Superior temporal gyrus (tissue), 1 donor: Measurements from ENCODE around the gene KRTAP12-4.
"Not testable (repeated sequence)": the region's sequence is repeated elsewhere in the genome, so short reads cannot be mapped to it uniquely, and the experiment has no call there.

Experiments used
- DNase-seq: peaks from one replicate; pipeline ENCODE4 v3.0.0-alpha.2; 2016; ENCODE audit errors: extremely low spot score

The KRTAP12-4 gene

GRCh38 chr21:44686843-44687561, 32.5 kb upstream of the KRTAP12-4 start:
- DNase-seq, result no peak

DNA sequence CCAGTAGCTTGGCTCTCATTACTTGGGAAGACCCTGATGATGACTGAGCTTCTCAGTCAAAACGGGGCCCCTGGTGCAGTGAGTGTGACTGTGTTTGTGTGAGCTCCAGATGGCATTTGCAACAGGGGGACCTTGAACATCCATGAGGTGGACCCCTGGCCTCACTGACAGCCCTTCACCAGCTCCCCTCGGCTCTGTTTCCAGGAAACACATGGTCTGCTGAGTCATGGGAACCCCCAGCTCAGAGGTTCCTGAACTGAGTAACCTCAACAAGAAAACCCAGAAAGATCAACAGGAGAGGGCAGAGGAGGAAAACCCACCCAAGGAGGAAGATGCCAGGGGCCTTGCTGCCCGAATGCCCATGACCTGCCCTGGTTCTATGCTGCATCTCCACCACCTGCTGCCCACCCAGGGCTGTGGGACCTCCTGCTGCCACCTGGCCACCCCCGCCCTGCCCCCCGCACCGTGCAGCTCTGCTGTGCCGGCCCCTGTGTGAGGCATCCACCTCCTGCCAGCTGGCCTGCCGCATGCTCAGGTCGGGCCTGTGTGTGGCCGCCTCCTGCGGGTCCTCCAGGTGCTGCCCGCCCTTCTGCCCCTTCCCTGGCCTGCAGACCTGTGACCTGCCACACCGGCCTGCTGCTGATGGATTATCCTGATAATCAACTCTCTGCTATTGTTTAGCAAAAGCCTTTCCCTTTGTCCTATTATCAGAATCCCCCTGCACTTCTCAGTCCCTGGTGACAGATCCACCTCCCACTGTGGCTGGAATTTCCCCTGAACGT, 31.7 kb upstream of the KRTAP12-4 start:
- no peak for DNase-seq

- DNase-seq, result not testable (repeated sequence)
These were observed 30.6 kb upstream of the KRTAP12-4 start for GRCh38 chr21:44685050-44685449.

- no peak for DNase-seq
These were observed 30.0 kb upstream of the KRTAP12-4 start for GRCh38 chr21:44684483-44684882.

DNA sequence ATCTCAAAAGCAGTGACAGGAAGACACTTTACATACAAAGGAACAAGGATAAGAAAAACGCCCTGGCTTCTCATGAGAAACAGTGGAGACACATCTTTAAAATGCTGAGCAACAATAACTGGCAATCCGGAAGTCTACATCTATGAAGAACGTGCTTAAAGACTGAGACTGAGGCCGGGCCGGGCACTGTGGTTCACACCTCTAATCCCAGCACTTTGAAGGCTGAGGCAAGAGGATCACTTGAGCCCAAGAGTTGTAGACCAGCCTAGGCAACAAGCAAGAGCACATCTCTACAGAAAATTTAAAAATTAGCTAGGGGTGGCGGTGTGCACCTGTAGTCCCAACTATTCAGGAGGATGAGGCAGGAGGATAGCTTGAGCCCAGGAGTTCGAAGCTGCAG, 29.6 kb upstream of the KRTAP12-4 start:
- DNase-seq, result no peak

DNA sequence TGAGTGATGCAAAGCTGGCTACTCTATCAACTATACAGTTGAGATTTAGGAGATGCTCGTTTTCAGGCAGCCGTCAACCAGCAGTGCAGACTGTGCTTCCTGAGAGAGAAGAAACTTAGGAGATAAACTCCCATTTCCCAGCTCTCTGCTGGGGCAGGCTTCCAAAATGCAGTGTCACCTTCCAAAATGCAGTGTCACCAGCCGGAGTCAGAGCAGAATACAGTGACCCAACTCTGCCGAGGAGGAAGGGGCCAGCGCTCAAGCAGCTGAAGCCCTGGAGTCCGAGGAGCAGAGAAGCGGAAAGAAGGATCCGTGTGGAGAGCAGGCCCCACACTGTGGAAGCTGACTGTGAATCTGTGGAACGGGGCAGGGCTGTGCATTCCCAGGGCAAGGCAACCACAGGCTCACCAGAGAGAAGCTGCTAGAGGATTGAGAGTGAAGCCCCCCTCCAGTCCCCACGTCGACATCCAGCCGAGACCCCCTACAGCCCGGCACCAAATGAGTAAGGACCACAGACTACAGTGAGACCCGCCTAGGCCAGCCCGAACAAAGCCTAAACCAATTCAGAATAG, 28.2 kb upstream of the KRTAP12-4 start:
- no peak for DNase-seq

DNA sequence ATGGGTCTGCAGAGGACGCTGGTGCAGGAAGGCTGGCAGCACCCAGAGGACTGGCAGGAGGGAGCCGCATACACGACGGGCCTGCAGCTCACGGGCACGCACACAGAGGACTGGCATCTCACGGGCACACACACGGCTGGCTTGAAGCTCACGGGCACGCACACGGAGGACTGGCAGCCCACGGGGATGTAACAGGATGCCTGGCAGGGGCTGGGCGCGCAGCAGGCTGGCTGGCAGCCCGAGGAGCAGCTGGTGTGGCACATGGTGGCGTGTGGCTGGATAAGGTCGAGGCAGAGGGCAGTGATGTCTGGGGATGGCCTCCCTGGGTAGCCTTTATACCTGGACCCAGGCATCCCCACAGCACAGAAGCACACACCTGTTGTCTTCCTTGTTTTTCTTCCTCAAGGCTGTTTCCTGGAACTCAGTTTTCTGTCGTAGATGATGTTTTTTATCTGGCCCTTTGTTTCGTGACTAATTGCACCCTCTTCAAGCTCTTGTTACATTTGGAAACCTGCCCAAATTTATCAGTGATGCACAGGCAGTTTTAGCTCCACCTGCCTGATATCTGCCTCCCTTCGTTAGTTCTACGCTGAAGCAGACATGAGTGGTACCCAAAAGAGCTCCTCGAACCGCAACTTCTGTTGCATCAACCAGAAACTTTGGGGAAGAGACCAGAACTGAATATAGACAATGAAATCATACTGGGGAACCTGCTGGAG, 27.6 kb upstream of the KRTAP12-4 start, which contains the start of gene KRTAP12-1:
TSS of gene KRTAP12-1 (minus strand) at position 303 of the 719 bp plus-strand sequence. CDS start at position 263, 40 bp downstream.
- no peak for DNase-seq

GRCh38 chr21:44681152-44681551, 26.7 kb upstream of the KRTAP12-4 start:
- DNase-seq, result no peak

- DNase-seq, result no peak
These were observed 23.4 kb upstream of the KRTAP12-4 start for GRCh38 chr21:44677881-44678280.

DNA sequence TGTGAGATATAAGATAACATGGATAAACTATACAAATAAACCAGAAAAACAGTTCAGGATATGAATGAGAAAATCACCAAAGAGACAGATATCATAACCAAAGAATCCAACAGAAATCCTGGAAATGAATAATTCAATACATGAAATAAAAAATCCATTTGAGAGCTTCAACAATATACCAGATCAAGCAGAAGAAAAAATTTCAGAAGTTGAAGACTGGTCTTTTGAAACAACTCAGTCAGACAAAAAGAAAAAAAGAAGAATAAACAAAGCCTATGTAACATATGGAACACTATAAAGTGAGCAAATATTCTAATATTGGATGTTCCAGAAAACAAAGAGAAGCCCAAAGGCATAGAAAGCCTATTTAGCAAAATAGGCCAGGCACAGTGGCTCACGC, 17.5 kb upstream of the KRTAP12-4 start:
- no peak for DNase-seq

DNA sequence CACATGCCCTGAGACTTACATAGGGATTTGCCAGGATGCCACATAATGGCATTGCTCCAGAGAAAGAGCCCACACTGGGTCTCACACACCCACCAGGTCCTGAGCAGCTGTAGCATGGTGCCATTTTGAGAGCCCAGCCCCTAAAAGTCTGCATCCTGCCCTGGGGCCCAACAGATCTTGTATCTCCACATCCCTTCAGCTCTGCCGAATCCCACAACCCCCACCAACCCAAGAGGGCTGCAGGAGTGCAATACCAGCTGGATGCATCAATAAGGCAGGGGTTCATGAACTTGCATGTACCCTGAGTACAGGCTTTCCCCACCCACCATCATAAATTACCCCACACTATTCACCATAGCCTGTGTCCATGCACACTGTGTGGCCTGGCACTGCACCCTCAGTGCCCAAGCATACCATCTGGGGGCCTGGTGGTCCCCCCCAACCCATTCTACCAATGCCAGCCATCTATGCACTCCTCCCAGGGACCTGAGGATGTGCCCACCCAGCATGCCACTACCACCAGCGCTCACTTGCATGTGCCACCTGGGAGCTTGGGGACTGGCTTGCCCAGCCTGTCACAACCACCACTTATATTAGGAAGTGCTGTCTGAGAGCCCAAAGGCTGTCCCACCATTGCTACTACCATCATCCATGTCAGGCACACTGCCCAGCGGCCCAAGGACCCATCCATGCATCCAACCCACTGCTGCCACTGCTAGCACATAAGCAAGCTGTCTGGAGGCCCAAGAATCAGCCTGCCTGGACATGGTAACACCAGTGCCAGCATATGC, 16.4 kb upstream of the KRTAP12-4 start:
- no peak for DNase-seq

- no peak for DNase-seq
These were observed 13.2 kb upstream of the KRTAP12-4 start for GRCh38 chr21:44667612-44668011.

- no peak for DNase-seq
These were observed 12.2 kb upstream of the KRTAP12-4 start, which contains the start of gene KRTAP12-2 for GRCh38 chr21:44666401-44667320. TSS of gene KRTAP12-2 (minus strand) at chr21:44666927. CDS start at chr21:44666886, 41 bp downstream.

GRCh38 chr21:44664691-44665090, 10.2 kb upstream of the KRTAP12-4 start:
- no peak for DNase-seq

GRCh38 chr21:44661567-44661966, 7.1 kb upstream of the KRTAP12-4 start:
- not testable (repeated sequence) for DNase-seq

DNA sequence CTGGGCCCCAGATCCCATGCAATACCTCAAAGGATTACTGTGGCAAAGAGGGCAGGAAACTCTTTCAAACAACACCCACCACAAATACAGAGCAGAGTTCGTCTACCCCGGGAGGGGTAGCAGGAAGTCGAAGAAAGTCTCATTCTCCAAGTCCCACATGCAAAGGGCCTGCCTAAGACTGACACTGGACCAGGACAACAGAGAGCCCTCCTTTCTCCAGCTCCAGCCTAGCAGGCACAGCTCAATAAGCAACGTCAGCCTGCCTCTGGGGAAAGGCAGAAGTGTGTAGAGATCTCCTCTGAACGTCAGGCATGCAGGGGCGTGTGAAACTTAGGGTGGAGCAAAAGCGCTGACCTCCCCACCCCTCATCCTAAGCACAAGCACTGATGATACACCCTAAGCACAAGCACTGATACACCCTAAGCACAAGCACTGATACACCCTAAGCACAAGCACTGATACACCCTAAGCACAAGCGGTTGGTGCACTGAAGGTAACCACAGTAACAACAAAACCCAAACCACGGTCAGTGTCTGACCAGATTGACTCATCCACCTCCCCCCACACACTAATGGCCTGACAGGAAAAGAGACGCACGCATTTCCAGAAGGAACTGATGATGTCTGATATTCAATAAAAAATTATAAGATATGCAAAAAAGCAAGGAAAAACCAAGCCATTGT, 4.6 kb upstream of the KRTAP12-4 start:
- DNase-seq, result no peak

DNA sequence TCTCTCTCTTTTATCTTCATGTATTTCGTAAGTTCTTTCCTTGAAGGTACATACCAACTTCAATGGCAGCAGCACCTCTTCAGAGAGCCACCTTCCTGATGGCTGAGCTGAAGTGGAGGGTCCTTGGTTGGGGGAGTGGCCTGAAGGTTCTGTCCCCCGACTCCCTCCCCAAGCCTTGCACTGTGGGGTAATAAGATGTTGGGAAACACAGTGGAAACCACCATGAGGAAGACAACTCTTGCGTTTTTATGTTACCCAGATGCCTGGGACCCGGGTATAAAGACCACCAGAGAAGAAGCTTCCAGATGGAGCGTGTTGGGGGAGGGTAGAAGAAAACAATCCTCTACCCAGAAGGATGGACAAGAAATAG, 4.1 kb upstream of the KRTAP12-4 start:
- DNase-seq, result no peak

GRCh38 chr21:44657635-44658540, 3.4 kb upstream of the KRTAP12-4 start, which contains the start of gene KRTAP12-3:
TSS of gene KRTAP12-3 (plus strand) at chr21:44657932. CDS start at chr21:44657980, 48 bp downstream.
- DNase-seq, result no peak
